Measurements from ENCODE around the gene FAM50B. TPM values are rescaled to one million over a fixed set of nuclear protein-coding genes. Genes with fewer than 3 reads are reported as not detected.
A peak's percentile ranks its signal among the peaks of the same experiment; 100 is the strongest.

The FAM50B gene
- total RNA-seq, 1 donor from 2014 or later = 7.3 TPM

DNA sequence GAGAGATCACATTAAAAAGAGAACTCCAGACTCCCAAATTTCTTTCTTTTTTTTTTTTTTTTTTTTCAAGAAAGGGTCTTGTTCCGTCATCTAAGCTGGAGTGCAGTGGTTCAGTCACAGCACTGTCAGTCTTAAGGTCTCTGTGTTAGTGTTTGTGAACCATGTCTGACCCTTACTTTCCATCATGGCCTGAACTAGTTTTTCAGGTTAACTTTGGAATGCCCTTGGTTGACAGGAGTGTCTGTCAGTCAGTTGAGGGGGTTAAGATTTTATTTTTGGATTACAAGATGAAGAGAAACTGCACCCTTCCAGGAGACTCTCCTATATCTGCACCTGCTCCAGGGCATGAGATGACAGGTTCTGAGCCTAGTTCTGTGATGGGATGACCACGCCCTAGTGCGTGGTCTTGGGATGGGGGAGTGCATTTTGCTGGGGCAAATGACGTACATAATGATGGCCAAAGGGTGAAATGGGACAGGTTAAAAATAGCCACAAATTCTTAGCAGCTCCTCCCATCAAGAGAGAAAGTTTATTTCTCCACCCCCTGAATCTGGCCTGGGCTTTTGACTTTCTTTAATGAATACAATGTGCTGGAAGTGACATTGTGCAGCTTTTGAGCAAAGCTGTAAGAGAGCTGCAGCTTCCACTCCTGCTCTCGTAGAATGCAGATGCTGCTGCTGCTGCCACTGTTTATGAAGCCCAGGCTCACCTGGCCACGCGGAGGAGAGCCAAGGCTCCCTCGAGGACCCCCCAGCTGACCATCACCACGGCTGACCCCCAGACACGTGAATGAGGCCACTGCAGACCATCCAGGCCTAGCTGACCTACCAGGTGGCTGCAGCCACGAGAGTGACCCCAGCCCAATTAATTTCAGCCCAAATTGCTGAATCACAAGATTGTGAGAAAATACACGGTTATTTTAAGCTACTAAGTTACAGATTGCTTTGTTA, 29.7 kb upstream of the FAM50B start:
- ATAC-seq (no peak), DNase-seq (ENCODE audit: low spot score) (no peak)

DNA sequence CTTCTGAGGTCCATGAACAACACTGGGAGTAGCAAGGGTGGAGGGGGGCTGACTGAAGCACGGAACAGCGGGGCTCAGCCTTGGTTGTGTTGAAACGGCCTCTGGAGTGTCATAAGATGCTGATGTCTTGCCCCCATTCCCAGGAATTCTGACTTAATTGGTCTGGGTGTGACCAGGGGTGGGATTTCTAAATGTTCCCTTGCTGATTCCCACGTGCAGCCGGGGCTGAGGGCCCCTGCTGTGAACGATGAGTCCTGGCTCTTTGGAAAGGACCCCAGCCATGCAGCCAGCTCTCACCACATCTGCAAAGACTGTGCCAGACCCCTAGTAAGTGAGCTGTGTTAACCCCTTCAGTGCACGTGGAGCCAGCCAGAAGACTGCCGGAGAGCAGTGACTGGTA, 28.6 kb upstream of the FAM50B start:
- ATAC-seq = no peak
- DNase-seq (ENCODE audit: low spot score) = no peak

DNA sequence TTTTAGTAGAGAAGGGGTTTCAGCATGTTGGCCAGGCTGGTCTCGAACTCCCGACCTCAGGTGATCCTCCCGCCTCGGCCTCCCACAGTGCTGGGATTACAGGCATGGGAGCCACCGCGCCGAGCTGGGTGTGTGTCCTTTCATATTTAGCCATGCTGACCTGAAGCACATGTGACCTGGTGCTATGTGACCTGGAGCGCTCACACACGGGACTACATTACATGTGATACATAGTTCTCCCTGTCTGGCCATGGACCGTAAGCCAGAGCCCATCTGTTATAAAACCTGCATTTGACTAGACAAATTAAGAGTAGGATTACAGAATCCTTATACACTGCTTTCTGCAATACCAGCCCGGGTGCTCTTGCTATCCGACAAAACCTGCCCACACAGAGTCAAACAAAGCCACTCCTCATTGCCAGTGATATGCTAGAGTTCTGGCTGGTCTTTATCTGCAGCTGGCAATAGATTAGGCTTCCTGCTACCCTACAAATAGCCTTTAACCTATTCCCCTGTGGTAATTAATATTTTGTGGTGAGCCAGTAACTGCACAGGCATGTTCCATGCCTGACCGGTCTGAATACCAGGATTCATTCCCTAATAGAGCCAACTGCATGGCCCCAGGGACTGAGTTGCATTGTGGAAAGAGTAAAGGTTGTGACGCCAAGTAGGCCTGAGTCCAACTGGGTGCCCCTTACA, 26.3 kb upstream of the FAM50B start:
- DNase-seq (ENCODE audit: low spot score) (no peak), ATAC-seq (peak; percentile 59)

DNA sequence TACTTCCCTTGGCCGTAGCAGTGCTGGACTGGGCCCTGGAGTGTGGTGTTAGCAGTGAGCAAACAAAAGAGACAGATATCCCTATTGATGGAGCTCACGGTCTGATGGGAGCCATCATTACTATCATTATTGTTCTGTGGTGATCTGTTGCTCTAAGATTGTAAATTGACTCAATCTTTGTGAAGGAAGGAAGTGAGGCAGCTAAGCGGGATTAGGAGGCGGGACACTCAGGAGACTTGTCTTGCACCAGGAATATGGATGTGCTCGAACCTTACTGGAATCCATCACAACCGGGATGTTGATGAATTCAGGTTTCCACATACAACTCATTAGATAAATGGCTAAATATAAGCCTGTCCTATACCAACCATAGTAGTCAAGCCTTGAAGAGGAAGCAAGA, 25.5 kb upstream of the FAM50B start:
- DNase-seq (ENCODE audit: low spot score) = no peak
- no peak for ATAC-seq

DNA sequence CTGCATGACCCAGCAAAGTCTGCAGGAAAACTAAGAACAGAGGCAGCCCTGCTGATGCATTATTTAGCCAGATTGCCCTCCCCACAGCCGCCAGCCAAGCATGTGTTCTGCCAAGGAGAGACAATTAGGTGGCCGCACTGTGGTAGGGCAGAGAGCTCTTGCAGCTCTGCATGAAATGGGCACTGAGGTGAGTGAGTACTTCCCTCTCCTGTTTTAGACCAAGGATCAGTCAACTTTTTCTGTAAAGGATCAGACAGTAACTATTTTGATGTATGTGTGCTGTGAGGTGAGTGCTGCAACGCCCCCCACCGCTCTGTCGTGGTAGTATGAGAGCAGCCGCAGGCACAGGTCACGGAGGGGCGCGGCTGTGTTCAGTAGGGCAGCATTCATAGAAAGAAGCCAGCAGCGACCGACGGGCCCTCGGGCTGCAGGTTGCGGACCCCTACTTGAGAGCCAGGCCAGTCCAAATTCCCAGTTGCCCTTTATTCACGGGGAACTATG, 23.8 kb upstream of the FAM50B start:
- ATAC-seq (peak; percentile 65), DNase-seq (ENCODE audit: low spot score) (peak; percentile 63)

DNA sequence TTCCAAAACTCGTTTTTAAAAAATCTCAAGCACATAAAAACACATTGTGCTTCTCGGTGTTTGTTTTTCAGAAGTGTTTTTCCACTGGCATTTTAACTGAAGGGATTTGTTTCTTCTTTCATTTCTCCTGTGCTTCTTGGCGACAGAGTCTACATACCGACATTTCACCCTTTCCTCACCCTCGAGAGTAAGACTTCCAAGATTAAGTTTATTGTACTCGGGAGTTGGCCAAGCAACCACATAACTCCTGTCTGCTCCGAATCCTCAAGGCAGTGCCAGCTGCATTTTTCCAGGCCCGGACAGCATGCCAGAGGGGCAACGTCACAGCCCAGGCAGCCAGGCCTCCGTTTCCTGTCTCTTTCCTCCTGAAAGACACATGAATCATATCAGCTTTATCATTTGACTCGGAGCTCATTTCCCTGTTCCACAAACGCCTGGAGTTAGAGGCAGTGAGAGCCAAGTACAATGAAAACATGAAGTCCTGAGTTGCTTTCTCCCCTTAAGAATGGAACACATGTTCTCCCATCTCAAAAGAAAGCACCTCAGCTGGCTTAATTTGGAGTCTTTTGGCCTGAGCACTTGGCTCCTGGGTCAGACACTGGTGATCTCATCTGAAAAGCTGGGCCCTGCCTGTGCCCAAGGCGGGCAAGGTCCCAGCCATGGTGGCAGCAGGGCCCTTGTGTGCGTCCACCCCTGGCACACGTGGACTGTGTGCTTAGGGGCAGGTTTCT, 23.2 kb upstream of the FAM50B start:
- ATAC-seq = peak; percentile 65
- DNase-seq (ENCODE audit: low spot score) = peak; percentile 84

DNA sequence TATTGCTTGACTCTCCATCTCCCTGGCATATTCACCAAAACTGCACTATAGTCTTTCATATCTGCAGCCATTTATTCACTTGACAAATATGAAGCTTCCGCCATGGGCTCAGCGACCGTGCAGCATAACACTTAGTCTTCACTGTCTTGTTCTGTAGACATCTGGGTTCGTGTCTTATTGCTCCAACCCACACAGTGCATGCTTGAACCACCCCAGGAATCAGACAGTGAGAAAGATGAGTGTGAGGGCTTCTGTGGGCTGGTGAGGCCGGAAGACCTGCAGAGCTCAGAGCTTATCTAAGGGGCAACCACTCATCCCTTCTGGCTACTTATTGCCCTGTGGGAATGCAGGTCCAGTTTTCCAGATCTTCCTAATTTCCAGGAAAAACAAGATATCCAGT, 19.9 kb upstream of the FAM50B start:
- no peak for DNase-seq (ENCODE audit: low spot score)

DNA sequence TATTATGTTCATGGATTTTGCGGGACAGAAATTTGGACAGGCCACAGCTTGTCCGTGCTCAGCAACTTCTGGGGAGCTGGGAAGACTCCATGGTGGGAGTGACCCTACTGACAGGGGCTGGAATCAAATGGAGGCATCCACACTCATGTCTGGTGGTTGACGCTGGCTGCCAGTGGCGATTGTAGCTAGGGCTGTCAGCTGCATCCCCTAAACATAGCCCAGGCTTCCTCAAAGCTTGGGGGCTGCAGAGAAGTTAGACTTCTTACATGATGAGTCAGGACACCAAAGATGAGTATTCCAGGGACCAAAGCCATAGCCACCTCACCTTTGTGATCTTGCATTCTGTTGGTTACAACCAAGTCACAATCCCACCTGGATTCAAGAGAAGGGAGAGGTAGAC, 18.4 kb upstream of the FAM50B start:
- no peak for ATAC-seq
- DNase-seq (ENCODE audit: low spot score) = no peak

More for the DNA sequence above, 19.9 kb upstream of the FAM50B start:
- ATAC-seq = no peak

DNA sequence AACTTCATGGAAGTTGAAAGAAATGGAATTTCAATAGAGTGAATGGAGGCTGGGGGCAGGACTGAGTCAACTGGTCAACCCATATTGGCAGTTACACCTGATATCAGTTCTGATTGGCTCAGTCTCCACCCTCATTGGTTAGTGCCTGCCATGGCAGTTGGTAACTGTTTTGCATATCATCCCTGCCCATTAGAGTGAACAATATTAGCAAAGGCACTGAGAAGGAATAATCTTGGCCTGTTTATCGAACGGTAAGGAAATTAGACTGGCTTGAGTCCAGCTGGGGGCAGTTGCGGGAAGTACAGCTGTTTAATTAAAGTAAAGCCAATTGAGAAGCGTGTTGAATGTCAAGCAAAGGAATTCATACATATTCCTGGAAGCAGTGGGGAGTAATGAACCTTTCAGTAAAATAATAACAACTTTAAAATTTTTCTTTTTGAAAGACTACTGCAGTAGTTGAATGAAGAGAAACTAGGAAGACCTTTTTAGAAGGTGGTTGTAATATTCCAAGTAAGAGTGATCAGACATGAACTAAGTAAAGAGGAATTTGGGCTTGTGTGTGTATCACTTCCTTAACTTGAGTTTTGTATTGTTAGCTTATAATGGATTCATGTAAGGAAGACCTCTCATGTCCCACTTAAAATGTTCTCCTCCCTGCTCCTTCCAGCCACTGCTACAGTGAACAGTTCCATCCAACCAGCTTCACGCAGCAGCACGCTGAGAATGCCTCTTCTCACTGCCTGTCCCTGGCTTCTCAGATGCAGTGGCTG, 17.2 kb upstream of the FAM50B start:
- no peak for ATAC-seq
- DNase-seq (ENCODE audit: low spot score) = no peak

DNA sequence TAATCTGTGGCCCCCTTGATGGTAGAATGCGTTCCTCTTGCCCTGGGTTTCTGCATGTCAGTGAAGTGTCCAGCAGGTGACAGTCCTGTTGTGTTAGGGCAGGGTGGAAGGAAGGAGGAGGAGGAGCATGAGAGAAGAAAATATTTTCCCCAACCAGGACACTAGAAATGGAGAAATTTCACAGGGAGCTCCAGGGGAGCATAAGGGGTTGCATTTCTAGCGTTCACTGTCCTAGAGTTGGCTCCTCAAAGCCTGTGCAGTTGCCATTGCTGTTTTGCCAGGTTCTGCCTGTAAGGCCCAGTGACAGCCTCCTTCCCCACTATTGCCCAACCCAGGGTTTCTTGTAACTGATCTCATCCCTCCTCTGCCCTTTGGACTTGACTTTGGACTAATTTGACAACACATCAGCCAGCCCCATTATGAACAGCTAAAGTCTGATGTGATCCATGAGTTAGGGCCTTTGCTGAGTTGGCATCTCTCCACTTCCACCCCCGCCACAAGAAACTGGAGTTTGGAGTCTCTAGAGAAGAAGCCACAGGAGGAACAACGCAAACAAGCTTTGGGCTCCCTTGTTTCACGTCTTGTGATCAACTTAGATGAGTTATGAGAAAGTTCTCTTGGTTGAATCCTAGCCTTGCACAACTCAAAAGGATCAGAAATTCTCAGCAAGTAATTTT, 14.0 kb upstream of the FAM50B start:
- ATAC-seq = peak; percentile 73
- peak; percentile 91 for DNase-seq (ENCODE audit: low spot score)

DNA sequence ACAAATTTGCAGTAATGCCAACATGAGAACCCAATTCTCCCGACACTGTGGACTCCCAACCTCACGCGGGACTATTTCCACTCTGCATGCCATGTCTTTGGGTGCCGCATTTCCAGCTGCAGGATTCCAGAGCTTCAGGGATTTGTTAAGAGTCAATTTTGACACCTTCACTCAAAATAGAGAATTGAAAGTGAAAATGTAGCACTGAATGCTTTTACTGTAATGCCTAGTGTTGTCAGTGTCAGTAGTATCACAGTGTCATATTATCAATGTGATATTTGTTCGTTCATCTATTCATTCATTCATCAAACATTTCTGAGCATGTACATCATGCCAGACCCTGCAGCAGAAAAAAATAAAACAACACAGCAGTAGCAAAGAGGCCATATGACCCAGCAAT, 13.4 kb upstream of the FAM50B start:
- ATAC-seq (peak; percentile 0), DNase-seq (ENCODE audit: low spot score) (no peak)

DNA sequence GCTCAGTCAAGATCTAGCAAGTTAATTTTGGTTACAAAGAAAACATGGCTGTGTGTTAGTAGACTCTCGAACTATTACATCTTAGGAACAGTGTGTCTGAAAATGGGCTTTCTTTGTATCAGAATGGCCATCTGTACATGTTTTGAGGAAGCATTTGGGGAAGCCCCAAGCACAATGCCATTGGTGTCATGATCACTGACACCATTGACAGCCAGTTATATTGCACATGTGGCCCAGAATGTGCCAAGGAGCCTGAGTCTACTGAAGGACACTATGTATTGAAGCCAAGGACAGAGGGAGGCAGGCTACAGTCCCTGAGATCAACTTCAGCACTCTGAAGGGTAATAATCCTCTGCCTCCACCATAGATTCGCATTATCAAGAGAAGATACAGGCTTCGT, 12.6 kb upstream of the FAM50B start:
- DNase-seq (ENCODE audit: low spot score) = no peak
- no peak for ATAC-seq

DNA sequence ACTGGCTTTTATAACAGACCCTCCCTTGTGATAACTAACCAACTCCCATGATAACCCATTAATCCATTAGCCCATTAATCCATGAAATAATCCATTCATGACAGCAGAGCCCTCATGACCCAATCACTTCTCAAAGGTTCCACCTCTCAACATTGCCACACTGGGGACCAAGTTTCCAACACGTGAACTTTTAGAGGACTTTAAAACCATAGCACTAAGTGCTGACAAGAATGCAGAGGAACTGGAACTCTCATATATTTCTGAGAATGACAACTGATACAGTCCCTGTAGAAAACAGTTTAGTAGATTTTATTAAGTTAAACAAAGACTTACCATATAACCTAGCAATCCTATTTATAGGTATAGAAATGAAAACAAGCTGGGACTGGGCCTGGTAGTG, 11.4 kb upstream of the FAM50B start:
- no peak for DNase-seq (ENCODE audit: low spot score)
- no peak for ATAC-seq

DNA sequence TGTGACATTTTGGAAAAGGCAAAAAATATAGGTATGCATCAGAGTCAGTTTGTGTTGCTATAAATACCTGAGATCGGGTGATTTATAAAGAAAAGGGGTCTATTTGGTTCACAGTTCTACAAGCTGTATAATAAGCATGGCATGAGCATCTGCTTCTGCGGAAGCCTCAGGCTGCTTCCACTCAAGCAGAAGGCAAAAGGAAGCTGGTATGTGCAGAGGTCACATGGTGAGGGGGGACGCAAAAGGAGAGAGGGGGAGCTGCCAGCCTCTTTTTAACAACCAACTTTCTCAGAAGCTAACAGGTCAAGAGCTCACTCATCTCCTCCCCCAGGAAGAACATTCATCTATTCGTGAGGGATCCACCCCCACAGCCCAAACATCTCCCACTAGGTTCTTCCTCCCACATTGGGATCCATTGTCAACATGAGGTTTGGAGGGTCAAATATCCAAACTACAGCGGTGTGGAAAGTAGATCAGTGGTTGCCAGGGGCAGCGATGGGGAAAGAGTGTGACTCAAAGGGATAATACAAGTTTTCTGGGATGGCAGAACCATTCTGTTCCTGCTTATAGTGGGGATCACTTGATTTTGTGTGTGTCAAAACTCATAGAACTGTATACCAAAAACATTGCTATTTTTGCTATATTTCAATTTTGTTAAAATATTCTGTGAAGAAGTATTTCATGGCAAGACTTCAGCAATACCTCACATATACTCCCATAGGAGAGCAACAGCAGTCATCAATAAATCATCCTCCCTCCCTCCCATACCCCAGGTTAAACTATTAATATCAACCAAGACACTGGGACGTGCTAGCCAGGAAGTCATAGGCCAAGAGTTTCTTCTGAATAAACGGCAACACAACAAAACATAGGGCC, 9.9 kb upstream of the FAM50B start:
- ATAC-seq (peak; percentile 31), DNase-seq (ENCODE audit: low spot score) (peak; percentile 81)

DNA sequence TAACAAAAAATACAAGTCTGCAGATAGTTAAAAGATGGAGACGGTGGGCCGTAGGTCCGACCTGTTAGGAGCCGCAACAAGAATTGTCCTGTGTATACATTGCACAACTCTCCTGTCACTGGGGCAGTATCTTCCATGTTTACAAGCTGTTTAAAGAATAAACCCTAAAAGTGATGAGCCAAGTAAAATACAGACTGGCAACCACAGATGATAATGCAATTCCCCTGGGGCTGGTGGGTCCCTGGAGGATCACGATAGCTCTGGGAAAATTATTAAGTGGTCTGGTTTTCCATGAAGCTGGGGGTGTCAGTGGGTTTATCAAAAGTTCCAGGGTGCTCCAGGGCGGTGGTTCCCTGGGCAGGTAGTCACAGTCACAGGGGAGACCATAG, 8.1 kb upstream of the FAM50B start:
- peak; percentile 55 for ATAC-seq
- peak; percentile 63 for DNase-seq (ENCODE audit: low spot score)

DNA sequence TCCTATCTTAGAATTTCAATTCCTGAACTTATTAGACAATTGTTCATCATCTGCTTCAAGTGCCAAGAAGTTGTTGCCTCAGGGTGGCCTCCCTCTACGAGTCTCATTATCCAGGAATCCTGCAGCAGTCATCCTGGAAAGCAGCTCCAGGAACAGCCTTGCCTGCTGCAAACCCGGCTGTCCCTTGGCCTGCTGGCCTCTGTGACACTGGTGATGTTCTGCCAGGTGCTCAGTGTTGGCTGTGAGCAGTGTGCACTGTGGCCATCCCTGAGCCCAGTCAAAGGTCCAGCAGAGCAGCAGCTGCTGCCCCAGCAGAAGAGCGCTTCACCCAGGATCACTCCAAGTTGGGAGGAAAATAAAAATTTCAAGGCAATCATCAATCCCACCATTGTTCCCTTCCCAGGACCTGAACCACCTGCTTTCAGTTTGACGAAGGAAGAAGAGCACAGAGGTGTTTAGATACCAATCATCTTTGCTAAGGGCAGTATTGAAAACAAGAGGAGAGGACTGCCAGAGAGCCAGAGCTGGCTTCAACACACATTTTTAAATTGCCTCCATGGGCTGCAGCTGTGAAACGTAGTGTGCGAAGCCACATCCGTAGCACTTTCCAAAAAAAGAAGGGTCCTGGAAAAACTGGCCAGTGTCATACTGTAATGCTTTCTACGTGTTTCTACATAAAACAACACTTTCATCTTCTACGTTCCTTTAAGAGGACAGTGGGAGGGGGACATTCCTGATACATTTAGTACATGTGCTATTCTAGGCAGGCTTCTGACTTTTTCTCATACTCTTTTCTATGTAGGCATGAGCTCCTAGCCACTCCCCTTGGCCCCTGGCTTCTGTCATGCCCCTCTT, 7.2 kb upstream of the FAM50B start:
- peak; percentile 82 for ATAC-seq
- DNase-seq (ENCODE audit: low spot score) = peak; percentile 95

DNA sequence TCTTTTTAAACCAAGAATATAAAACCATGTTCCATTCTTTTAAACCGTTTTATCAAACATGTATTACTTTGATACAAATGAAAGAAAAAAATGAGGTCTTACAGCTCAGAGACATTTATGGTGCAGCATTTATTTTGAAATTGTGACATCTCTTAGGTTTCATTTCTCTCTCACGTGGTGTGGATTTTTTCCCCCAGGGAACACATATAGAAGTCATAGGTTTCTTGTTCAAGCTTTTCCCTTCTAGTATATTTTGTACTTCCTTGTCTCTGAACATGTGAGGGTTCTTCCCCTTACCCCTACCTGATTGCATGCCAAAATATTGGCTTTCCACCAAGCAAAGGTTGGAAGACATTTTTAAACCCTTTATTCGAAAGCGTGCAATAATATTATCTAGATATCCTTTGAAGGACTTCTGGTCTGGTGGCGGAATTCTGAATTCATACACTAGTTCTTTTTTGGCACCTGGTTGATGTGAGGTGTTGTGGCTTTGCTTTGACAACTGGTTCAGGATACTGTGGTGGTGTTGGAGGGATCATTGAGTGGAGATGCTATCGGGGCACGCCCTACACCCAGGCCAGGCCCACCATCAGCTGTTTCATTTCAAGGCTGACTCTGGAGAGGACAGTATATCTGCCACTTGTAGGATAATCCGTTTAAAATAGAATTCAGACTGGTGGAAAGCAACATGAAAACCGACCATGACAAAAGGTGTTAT, 5.6 kb upstream of the FAM50B start:
- DNase-seq (ENCODE audit: low spot score) = no peak
- ATAC-seq = no peak

Measured in left lobe of liver (tissue), 2 donors.